Measurements from ENCODE around the gene PYCARD.
A peak's percentile ranks its signal among the peaks of the same experiment; 100 is the strongest.

PYCARD gene

GRCh38 chr16:31215287-31216162 is 13.0 kb upstream of the PYCARD start:
- peak; percentile 61 for DNase-seq (ENCODE audit: low read depth, low spot score)
- Histone ChIP-seq H3K9me3 (ENCODE audit: insufficient read depth, low read length) (no peaks in the 10 kb centered on the region), H3K36me3 (ENCODE audit: insufficient read depth, insufficient read length, low read length) (no peaks in the 10 kb centered on the region), H3K9ac (ENCODE audit: insufficient read length, low read depth) (peak overlapping the region; percentile 87), H3K27me3 (ENCODE audit: insufficient read depth, insufficient read length) (peaks cover 50% of the 10 kb centered on the region), H3K4me3 (ENCODE audit: insufficient read length, low read depth) (peak overlapping the region; percentile 65), H3K4me1 (ENCODE audit: insufficient read depth, insufficient read length) (peaks cover 26% of the 10 kb centered on the region)
- TF ChIP-seq SUZ12 (IDR thresholded peaks at IDR 0.05; ENCODE audit: extremely low read depth, insufficient read depth, insufficient read length): no peak
- TF ChIP-seq YY1 (IDR thresholded peaks at IDR 0.05; ENCODE audit: insufficient read depth, insufficient read length): no peak
- TF ChIP-seq ZNF274 (IDR thresholded peaks at IDR 0.05; ENCODE audit: low read depth, low read length): no peak

- H3K9me3 ChIP-seq (ENCODE audit: insufficient read depth, low read length): no peaks in the 10 kb centered on the region
- peaks cover 50% of the 10 kb centered on the region for H3K27me3 ChIP-seq (ENCODE audit: insufficient read depth, insufficient read length)
- no peaks in the 10 kb centered on the region for H3K36me3 ChIP-seq (ENCODE audit: insufficient read depth, insufficient read length, low read length)
- H3K4me3 ChIP-seq (ENCODE audit: insufficient read length, low read depth): peak overlapping the region; percentile 65
- DNase-seq (ENCODE audit: low read depth, low spot score): no peak
- TF ChIP-seq ZNF274 (IDR thresholded peaks at IDR 0.05; ENCODE audit: low read depth, low read length) (no peak), YY1 (IDR thresholded peaks at IDR 0.05; ENCODE audit: insufficient read depth, insufficient read length) (no peak), SUZ12 (IDR thresholded peaks at IDR 0.05; ENCODE audit: extremely low read depth, insufficient read depth, insufficient read length) (peak; percentile 45)
- H3K4me1 ChIP-seq (ENCODE audit: insufficient read depth, insufficient read length): peaks cover 26% of the 10 kb centered on the region
- H3K9ac ChIP-seq (ENCODE audit: insufficient read length, low read depth): peak overlapping the region; percentile 87
Measured at GRCh38 chr16:31214708-31215286, 12.2 kb upstream of the PYCARD start.

GRCh38 chr16:31213877-31214707 is 11.5 kb upstream of the PYCARD start, which contains the start of gene TRIM72:
Gene TRIM72 (plus strand): TSS chr16:31214119. CDS start chr16:31214739, 620 bp downstream.
- Histone ChIP-seq H3K4me3 (ENCODE audit: insufficient read length, low read depth) (peak within 1 kb of the TSS; percentile 65), H3K27me3 (ENCODE audit: insufficient read depth, insufficient read length) (peaks cover 50% of the 10 kb centered on the region), H3K36me3 (ENCODE audit: insufficient read depth, insufficient read length, low read length) (no peaks in the 10 kb centered on the region), H3K9ac (ENCODE audit: insufficient read length, low read depth) (peak within 1 kb of the TSS; percentile 87), H3K9me3 (ENCODE audit: insufficient read depth, low read length) (no peaks in the 10 kb centered on the region), H3K4me1 (ENCODE audit: insufficient read depth, insufficient read length) (peaks cover 26% of the 10 kb centered on the region)
- no peak for DNase-seq (ENCODE audit: low read depth, low spot score)
- TF ChIP-seq ZNF274 (IDR thresholded peaks at IDR 0.05; ENCODE audit: low read depth, low read length) (no peak), YY1 (IDR thresholded peaks at IDR 0.05; ENCODE audit: insufficient read depth, insufficient read length) (no peak), SUZ12 (IDR thresholded peaks at IDR 0.05; ENCODE audit: extremely low read depth, insufficient read depth, insufficient read length) (peak; percentile 60)

DNA sequence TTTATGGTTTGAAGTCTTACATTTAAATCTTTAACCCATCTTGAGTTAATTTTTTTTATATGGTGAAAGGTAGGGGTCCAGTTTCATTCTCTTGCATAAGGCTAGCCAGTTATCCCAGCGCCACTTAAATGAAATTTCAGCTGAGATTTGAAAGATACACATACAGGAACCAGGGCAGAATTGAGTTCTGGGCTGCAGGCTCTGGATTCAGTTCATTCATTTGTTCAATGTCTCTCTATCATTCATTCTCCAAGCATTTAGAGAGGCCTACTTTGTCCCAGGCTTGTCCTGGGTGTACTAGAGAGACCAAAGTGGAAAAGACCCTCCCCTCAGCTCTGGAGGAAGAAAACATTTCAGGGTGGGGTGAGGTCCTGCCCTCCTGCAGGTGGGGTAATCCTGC is 10.8 kb upstream of the PYCARD start:
- no peak for DNase-seq (ENCODE audit: low read depth, low spot score)
- TF ChIP-seq ZNF274 (IDR thresholded peaks at IDR 0.05; ENCODE audit: low read depth, low read length) (no peak), YY1 (IDR thresholded peaks at IDR 0.05; ENCODE audit: insufficient read depth, insufficient read length) (no peak), SUZ12 (IDR thresholded peaks at IDR 0.05; ENCODE audit: extremely low read depth, insufficient read depth, insufficient read length) (no peak)
- H3K4me3 ChIP-seq (ENCODE audit: insufficient read length, low read depth): no peak overlapping the region
- no peak overlapping the region for H3K9ac ChIP-seq (ENCODE audit: insufficient read length, low read depth)
- H3K27me3 ChIP-seq (ENCODE audit: insufficient read depth, insufficient read length): peaks cover 50% of the 10 kb centered on the region
- no peaks in the 10 kb centered on the region for H3K9me3 ChIP-seq (ENCODE audit: insufficient read depth, low read length)
- H3K4me1 ChIP-seq (ENCODE audit: insufficient read depth, insufficient read length): peaks cover 26% of the 10 kb centered on the region
- no peaks in the 10 kb centered on the region for H3K36me3 ChIP-seq (ENCODE audit: insufficient read depth, insufficient read length, low read length)

DNA sequence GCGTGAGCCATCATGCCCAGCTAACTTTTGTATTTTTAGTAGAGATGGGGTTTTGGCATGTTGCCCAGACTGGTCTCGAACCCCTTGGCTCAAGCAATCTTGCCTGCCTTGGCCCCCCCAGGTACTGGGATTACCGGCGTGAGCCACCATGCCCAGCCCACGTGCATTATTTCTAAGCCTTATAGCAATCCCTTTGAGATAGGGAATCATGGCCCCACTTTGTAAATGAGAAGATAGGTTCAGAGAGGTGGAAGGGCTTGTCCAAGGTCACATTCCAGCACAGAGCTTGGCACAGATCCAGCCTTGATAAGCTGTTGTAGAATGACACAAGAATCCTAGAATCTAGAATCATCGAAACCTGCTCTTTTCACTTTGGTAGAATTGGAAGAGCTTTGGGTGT is 4.2 kb upstream of the PYCARD start:
- Histone ChIP-seq H3K4me3 (ENCODE audit: insufficient read length, low read depth) (no peak overlapping the region), H3K9ac (ENCODE audit: insufficient read length, low read depth) (no peak overlapping the region), H3K36me3 (ENCODE audit: insufficient read depth, insufficient read length, low read length) (no peaks in the 10 kb centered on the region), H3K27me3 (ENCODE audit: insufficient read depth, insufficient read length) (peaks cover 10% of the 10 kb centered on the region), H3K4me1 (ENCODE audit: insufficient read depth, insufficient read length) (peaks cover 6% of the 10 kb centered on the region), H3K9me3 (ENCODE audit: insufficient read depth, low read length) (no peaks in the 10 kb centered on the region)
- TF ChIP-seq YY1 (IDR thresholded peaks at IDR 0.05; ENCODE audit: insufficient read depth, insufficient read length) (no peak), SUZ12 (IDR thresholded peaks at IDR 0.05; ENCODE audit: extremely low read depth, insufficient read depth, insufficient read length) (no peak), ZNF274 (IDR thresholded peaks at IDR 0.05; ENCODE audit: low read depth, low read length) (no peak)
- DNase-seq (ENCODE audit: low read depth, low spot score): no peak

DNA sequence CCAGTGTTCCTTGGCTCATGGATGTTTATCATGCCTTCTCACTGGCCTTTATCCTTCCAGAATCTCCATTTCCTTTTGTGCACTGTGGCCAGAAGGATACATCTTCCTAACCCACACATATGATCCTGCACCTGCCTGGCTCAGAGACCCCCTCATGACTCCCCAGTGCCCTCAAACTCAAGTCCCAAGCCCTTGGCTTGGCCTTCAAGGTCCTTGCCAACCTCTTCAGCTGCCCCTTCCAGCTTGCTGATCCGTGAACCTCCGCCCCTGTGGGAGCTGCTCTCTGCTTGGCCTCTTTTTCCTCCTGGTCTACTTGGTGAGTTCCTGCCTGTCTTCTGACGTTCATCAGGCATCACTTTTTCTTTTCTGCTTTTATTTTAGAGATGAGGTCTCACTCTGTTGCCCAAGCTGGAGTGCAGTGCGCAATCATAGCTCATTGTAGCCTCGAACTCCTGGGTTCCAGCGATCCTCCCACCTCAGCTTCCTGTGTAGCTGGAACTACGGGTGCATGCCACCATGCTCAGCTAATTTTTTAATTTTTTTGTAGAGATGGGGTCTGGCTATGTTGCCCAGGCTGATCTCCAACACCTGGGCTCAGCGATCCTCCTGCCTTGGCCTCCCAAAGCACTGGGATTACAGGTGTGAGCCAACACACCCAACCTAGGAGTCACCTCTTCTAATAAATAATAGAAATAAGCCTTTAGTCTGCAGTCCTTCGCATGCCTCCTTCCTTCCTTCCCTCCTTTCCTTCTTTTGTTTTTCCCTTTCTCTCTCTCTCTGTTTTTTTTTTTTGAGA is 2.5 kb upstream of the PYCARD start:
- Histone ChIP-seq H3K9ac (ENCODE audit: insufficient read length, low read depth) (no peak overlapping the region), H3K4me1 (ENCODE audit: insufficient read depth, insufficient read length) (peaks cover 6% of the 10 kb centered on the region), H3K9me3 (ENCODE audit: insufficient read depth, low read length) (no peaks in the 10 kb centered on the region), H3K27me3 (ENCODE audit: insufficient read depth, insufficient read length) (peaks cover 10% of the 10 kb centered on the region), H3K36me3 (ENCODE audit: insufficient read depth, insufficient read length, low read length) (no peaks in the 10 kb centered on the region), H3K4me3 (ENCODE audit: insufficient read length, low read depth) (no peak overlapping the region)
- no peak for TF ChIP-seq SUZ12 (IDR thresholded peaks at IDR 0.05; ENCODE audit: extremely low read depth, insufficient read depth, insufficient read length)
- TF ChIP-seq ZNF274 (IDR thresholded peaks at IDR 0.05; ENCODE audit: low read depth, low read length): no peak
- no peak for TF ChIP-seq YY1 (IDR thresholded peaks at IDR 0.05; ENCODE audit: insufficient read depth, insufficient read length)
- DNase-seq (ENCODE audit: low read depth, low spot score): no peak

Measured in NT2/D1 (cell line).